ENCODE results near the gene ZFAND2A. TPM values are rescaled to one million over a fixed set of nuclear protein-coding genes. Genes with fewer than 3 reads are reported as not detected.

ZFAND2A gene
- total RNA-seq, 1 experiment from 2014 or later, result 19.1 TPM

- ChIA-PET POLR2A (no interaction called here), RAD21 (ENCODE audit: low non-redundant PET in 1 of 2, low total read pairs in 2 of 2, uncharacterized antibody in 2 of 2, unreplicated experiment in 2 of 2) (interaction anchor here in 1 of 2 experiments (0.6 kb wide), 1 partner anchor 392 kb away, joined by 3 read pairs; no protein-coding TSS in a partner anchor), CTCF (no interaction called here)
- Histone ChIP-seq H3K9ac (ENCODE audit: low read length) (no peak overlapping the region), H3K9me3 (ENCODE audit: control insufficient read depth in 1 of 2, insufficient read depth in 1 of 2, low read depth in 1 of 2, low read length in 2 of 2) (no peaks in the 10 kb centered on the region), H3K9me2 (ENCODE audit: insufficient read depth) (no peaks in the 10 kb centered on the region), H3K4me2 (ENCODE audit: low read length) (no peak overlapping the region), H3K79me2 (ENCODE audit: insufficient read depth, low read length) (no peaks in the 10 kb centered on the region), H2AFZ (ENCODE audit: low read depth, low read length, poor library complexity, severe bottlenecking) (no peak overlapping the region), H4K20me1 (ENCODE audit: insufficient read depth) (no peaks in the 10 kb centered on the region), H3K36me3 (ENCODE audit: control insufficient read depth in 1 of 2, insufficient read depth in 2 of 2, low read length in 2 of 2) (no peaks in the 10 kb centered on the region), H3K4me3 (replicated peaks in 1 of 2; ENCODE audit: low read depth in 1 of 2, low read length in 2 of 2) (no peak overlapping the region), H3K27me3 (ENCODE audit: insufficient read depth, low read length) (no peaks in the 10 kb centered on the region), H3K27ac (ENCODE audit: low read depth, low read length) (no peak overlapping the region), H3K4me1 (ENCODE audit: control insufficient read depth in 1 of 2, insufficient read depth in 2 of 2, low read length in 2 of 2) (peaks cover 6 to 15% of the 10 kb centered on the region in 2 experiments)
- TF ChIP-seq JUND (IDR thresholded peaks at IDR 0.05), result no peak
- TF ChIP-seq CEBPB (IDR thresholded peaks at IDR 0.05; ENCODE audit: low read depth), result no peak
- TF ChIP-seq POLR2AphosphoS5 (IDR thresholded peaks at IDR 0.05; ENCODE audit: low read depth, low read length), result no peak
- no peak for TF ChIP-seq ATF3 (IDR thresholded peaks at IDR 0.05)
- no peak for TF ChIP-seq CBX3 (IDR thresholded peaks at IDR 0.05; ENCODE audit: low read depth)
- no peak for ATAC-seq
- intact Hi-C loops (cut with micrococcal nuclease), result no loop called here
- DNase-seq (ENCODE audit: low read depth, low spot score), result no peak
- no TSS peak for BruUV-seq (replicated peaks)
These were observed 21.6 kb upstream of the ZFAND2A start for GRCh38 chr7:1181640-1182039.

- DNase-seq (ENCODE audit: low read depth, low spot score) (no peak), ATAC-seq (no peak)
- ChIA-PET RAD21 (ENCODE audit: low non-redundant PET in 1 of 2, low total read pairs in 2 of 2, uncharacterized antibody in 2 of 2, unreplicated experiment in 2 of 2) (no interaction called here), POLR2A (no interaction called here), CTCF (no interaction called here)
- Histone ChIP-seq H3K4me2 (ENCODE audit: low read length) (no peak overlapping the region), H3K9me2 (ENCODE audit: insufficient read depth) (no peaks in the 10 kb centered on the region), H3K4me3 (replicated peaks in 1 of 2; ENCODE audit: low read depth in 1 of 2, low read length in 2 of 2) (no peak overlapping the region), H4K20me1 (ENCODE audit: insufficient read depth) (no peaks in the 10 kb centered on the region), H3K27ac (ENCODE audit: low read depth, low read length) (no peak overlapping the region), H3K9ac (ENCODE audit: low read length) (no peak overlapping the region), H3K9me3 (ENCODE audit: control insufficient read depth in 1 of 2, insufficient read depth in 1 of 2, low read depth in 1 of 2, low read length in 2 of 2) (no peaks in the 10 kb centered on the region), H3K79me2 (ENCODE audit: insufficient read depth, low read length) (no peaks in the 10 kb centered on the region), H3K27me3 (ENCODE audit: insufficient read depth, low read length) (no peaks in the 10 kb centered on the region), H2AFZ (ENCODE audit: low read depth, low read length, poor library complexity, severe bottlenecking) (no peak overlapping the region), H3K36me3 (ENCODE audit: control insufficient read depth in 1 of 2, insufficient read depth in 2 of 2, low read length in 2 of 2) (no peaks in the 10 kb centered on the region), H3K4me1 (ENCODE audit: control insufficient read depth in 1 of 2, insufficient read depth in 2 of 2, low read length in 2 of 2) (peaks cover 10 to 21% of the 10 kb centered on the region in 2 experiments)
- intact Hi-C loops (cut with micrococcal nuclease), result no loop called here
- TF ChIP-seq ZFX (IDR thresholded peaks at IDR 0.05), result no peak
- no peak for TF ChIP-seq ATF3 (IDR thresholded peaks at IDR 0.05)
- no peak for TF ChIP-seq ZNF274 (IDR thresholded peaks at IDR 0.05; ENCODE audit: low read depth, low read length)
- no peak for TF ChIP-seq RAD21 (IDR thresholded peaks at IDR 0.05; ENCODE audit: low read depth)
- no peak for TF ChIP-seq JUND (IDR thresholded peaks at IDR 0.05)
- TF ChIP-seq SRF (IDR thresholded peaks at IDR 0.05; ENCODE audit: low read depth), result no peak
- TF ChIP-seq MAX (IDR thresholded peaks at IDR 0.05), result no peak
- no peak for TF ChIP-seq YY1 (IDR thresholded peaks at IDR 0.05; ENCODE audit: extremely low read depth, insufficient replicate concordance, low read depth, low read length)
- no peak for TF ChIP-seq TCF7L2 (IDR thresholded peaks at IDR 0.05; ENCODE audit: borderline replicate concordance, extremely low read depth, insufficient read depth, insufficient read length)
- TF ChIP-seq EZH2 (IDR thresholded peaks at IDR 0.05), result no peak
- TF ChIP-seq ZBTB33 (IDR thresholded peaks at IDR 0.05; ENCODE audit: extremely low read depth, insufficient replicate concordance, low read length), result no peak
- no peak for TF ChIP-seq CTCF (IDR thresholded peaks at IDR 0.05 in 2 of 3, conservative IDR thresholded peaks at IDR 0.05 in 1 of 3; ENCODE audit: borderline replicate concordance in 1 of 3, insufficient read depth in 1 of 3, low read depth in 2 of 3, low read length in 2 of 3)
- TF ChIP-seq ELF1 (IDR thresholded peaks at IDR 0.05; ENCODE audit: borderline replicate concordance, low read depth), result no peak
- no TSS peak for BruUV-seq (replicated peaks)
These were observed 21.0 kb upstream of the ZFAND2A start for GRCh38 chr7:1181031-1181430.

Data from HCT116 (cell line).